ENCODE results near the gene MBD3L2B. TPM values are rescaled to one million over a fixed set of nuclear protein-coding genes. Genes with fewer than 3 reads are reported as not detected.
"Not testable (repeated sequence)": the region's sequence is repeated elsewhere in the genome, so short reads cannot be mapped to it uniquely, and the experiment has no call there.

The MBD3L2B gene
- total and polyA plus RNA-seq, 9 donors, result not detected

- not testable (repeated sequence) for H3K36me3 ChIP-seq (ENCODE audit: control insufficient read depth, insufficient read depth, low read length); H3K27ac ChIP-seq (ENCODE audit: low read length); H3K4me3 ChIP-seq (ENCODE audit: low read length); H3K4me1 ChIP-seq (ENCODE audit: control insufficient read depth, insufficient read depth, low read length); DNase-seq; H3K27me3 ChIP-seq (ENCODE audit: control insufficient read depth, insufficient read depth, low read length); H3K9me3 ChIP-seq (replicated peaks; ENCODE audit: control insufficient read depth, low read depth, low read length)
- no CpG with 5 or more reads among the region's 16 CpGs for WGBS (ENCODE audit: insufficient coverage)
These were observed 35.1 kb upstream of the MBD3L2B start for GRCh38 chr19:7056371-7056770.

DNA sequence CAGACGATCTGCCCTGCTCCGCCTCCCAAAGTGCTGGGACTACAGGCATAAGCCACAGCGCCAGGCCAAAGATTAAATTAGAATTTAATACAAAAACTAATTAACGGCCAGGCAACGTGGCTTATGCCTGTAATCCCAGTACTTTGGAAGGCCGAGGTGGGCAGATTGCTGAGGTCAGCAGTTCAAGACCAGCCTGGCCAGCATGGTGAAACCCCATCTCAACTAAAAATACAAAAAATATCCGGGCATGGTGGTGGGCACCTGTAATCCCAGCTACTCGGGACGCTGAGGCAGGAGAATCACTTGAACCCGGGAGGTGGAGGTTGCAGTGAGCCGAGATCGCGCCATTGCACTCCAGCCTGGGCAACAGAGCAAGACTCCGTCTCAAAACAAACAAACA, 34.4 kb upstream of the MBD3L2B start:
- not testable (repeated sequence) for DNase-seq; H3K27me3 ChIP-seq (ENCODE audit: control insufficient read depth, insufficient read depth, low read length); H3K36me3 ChIP-seq (ENCODE audit: control insufficient read depth, insufficient read depth, low read length); H3K4me3 ChIP-seq (ENCODE audit: low read length); H3K9me3 ChIP-seq (replicated peaks; ENCODE audit: control insufficient read depth, low read depth, low read length); H3K27ac ChIP-seq (ENCODE audit: low read length); H3K4me1 ChIP-seq (ENCODE audit: control insufficient read depth, insufficient read depth, low read length)
- no CpG with 5 or more reads among the region's 14 CpGs for WGBS (ENCODE audit: insufficient coverage)

- not testable (repeated sequence) for H3K36me3 ChIP-seq (ENCODE audit: control insufficient read depth, insufficient read depth, low read length); H3K4me1 ChIP-seq (ENCODE audit: control insufficient read depth, insufficient read depth, low read length); H3K4me3 ChIP-seq (ENCODE audit: low read length); H3K9me3 ChIP-seq (replicated peaks; ENCODE audit: control insufficient read depth, low read depth, low read length); H3K27ac ChIP-seq (ENCODE audit: low read length); H3K27me3 ChIP-seq (ENCODE audit: control insufficient read depth, insufficient read depth, low read length); DNase-seq
- WGBS (ENCODE audit: insufficient coverage), result 100% methylated on average over 1 of the region's 14 CpGs
These were observed 33.6 kb upstream of the MBD3L2B start for GRCh38 chr19:7054635-7055368.

DNA sequence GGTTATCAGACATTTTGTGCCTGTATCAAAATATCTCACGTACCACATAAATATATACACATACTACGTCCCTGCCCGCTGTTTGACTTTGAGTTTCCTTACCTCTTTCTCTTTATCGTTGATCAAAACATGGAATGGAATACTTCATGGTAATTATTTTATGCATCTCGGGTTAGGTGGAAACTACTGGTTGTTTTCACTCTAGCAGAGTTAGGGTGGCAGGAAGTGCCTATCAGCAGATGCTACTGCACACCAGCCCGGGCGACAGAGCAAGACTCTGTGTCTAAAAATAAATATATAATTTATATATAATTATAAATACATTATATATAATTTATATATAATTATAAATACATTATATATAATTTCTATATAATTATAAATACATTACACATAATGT, 31.7 kb upstream of the MBD3L2B start:
- not testable (repeated sequence) for DNase-seq; H3K4me1 ChIP-seq (ENCODE audit: control insufficient read depth, insufficient read depth, low read length); H3K27ac ChIP-seq (ENCODE audit: low read length); H3K4me3 ChIP-seq (ENCODE audit: low read length); H3K27me3 ChIP-seq (ENCODE audit: control insufficient read depth, insufficient read depth, low read length); H3K36me3 ChIP-seq (ENCODE audit: control insufficient read depth, insufficient read depth, low read length); H3K9me3 ChIP-seq (replicated peaks; ENCODE audit: control insufficient read depth, low read depth, low read length)
- WGBS (ENCODE audit: insufficient coverage), result no CpG with 5 or more reads among the region's 7 CpGs

GRCh38 chr19:7051421-7051820, 30.2 kb upstream of the MBD3L2B start:
- not testable (repeated sequence) for H3K9me3 ChIP-seq (replicated peaks; ENCODE audit: control insufficient read depth, low read depth, low read length); H3K27me3 ChIP-seq (ENCODE audit: control insufficient read depth, insufficient read depth, low read length); H3K27ac ChIP-seq (ENCODE audit: low read length); H3K4me1 ChIP-seq (ENCODE audit: control insufficient read depth, insufficient read depth, low read length); H3K4me3 ChIP-seq (ENCODE audit: low read length); DNase-seq; H3K36me3 ChIP-seq (ENCODE audit: control insufficient read depth, insufficient read depth, low read length)
- WGBS (ENCODE audit: insufficient coverage), result no CpG with 5 or more reads among the region's 5 CpGs

- H3K4me1 ChIP-seq (ENCODE audit: control insufficient read depth, insufficient read depth, low read length); H3K36me3 ChIP-seq (ENCODE audit: control insufficient read depth, insufficient read depth, low read length); H3K27me3 ChIP-seq (ENCODE audit: control insufficient read depth, insufficient read depth, low read length); H3K4me3 ChIP-seq (ENCODE audit: low read length); H3K27ac ChIP-seq (ENCODE audit: low read length); DNase-seq; H3K9me3 ChIP-seq (replicated peaks; ENCODE audit: control insufficient read depth, low read depth, low read length): not testable (repeated sequence)
- WGBS (ENCODE audit: insufficient coverage), result no CpG with 5 or more reads among the region's 7 CpGs
These were observed 27.8 kb upstream of the MBD3L2B start, which contains the start of gene MBD3L2 for GRCh38 chr19:7049021-7049420. MBD3L2 (plus strand) TSS chr19:7049321; CDS start chr19:7049374, 53 bp downstream.

GRCh38 chr19:7041563-7041962, 20.3 kb upstream of the MBD3L2B start:
- not testable (repeated sequence) for H3K27me3 ChIP-seq (ENCODE audit: control insufficient read depth, insufficient read depth, low read length); H3K36me3 ChIP-seq (ENCODE audit: control insufficient read depth, insufficient read depth, low read length); H3K9me3 ChIP-seq (replicated peaks; ENCODE audit: control insufficient read depth, low read depth, low read length); H3K4me1 ChIP-seq (ENCODE audit: control insufficient read depth, insufficient read depth, low read length); DNase-seq; H3K4me3 ChIP-seq (ENCODE audit: low read length); H3K27ac ChIP-seq (ENCODE audit: low read length)
- no CpG with 5 or more reads among the region's 2 CpGs for WGBS (ENCODE audit: insufficient coverage)

DNA sequence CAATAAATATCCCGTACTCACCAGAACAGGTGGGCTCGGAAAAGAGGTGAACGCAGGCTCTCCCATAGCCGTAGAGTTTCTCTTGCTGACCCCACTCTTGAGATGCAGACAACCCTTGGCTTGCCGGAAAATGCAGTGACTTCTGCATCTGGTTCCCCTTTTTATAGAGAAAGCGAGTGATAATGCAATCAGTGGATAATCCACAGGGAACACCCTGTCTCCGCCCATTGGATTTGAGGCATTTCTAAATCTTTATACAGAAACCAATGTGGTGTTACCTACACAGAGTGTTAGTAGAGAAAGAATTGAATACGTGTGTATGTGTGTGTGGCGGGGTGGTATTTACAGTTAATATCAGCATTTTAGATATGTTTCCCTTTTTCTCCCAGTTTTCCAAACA, 18.8 kb upstream of the MBD3L2B start, which contains the start of gene MBD3L4:
Gene MBD3L4, minus strand, starts transcription at position 101 of the 400 bp plus-strand sequence. Its CDS starts 35 bp downstream, at position 66.
- H3K4me1 ChIP-seq (ENCODE audit: control insufficient read depth, insufficient read depth, low read length); H3K36me3 ChIP-seq (ENCODE audit: control insufficient read depth, insufficient read depth, low read length); H3K4me3 ChIP-seq (ENCODE audit: low read length); H3K27ac ChIP-seq (ENCODE audit: low read length); H3K9me3 ChIP-seq (replicated peaks; ENCODE audit: control insufficient read depth, low read depth, low read length); H3K27me3 ChIP-seq (ENCODE audit: control insufficient read depth, insufficient read depth, low read length); DNase-seq: not testable (repeated sequence)
- WGBS (ENCODE audit: insufficient coverage), result no CpG with 5 or more reads among the region's 9 CpGs

DNA sequence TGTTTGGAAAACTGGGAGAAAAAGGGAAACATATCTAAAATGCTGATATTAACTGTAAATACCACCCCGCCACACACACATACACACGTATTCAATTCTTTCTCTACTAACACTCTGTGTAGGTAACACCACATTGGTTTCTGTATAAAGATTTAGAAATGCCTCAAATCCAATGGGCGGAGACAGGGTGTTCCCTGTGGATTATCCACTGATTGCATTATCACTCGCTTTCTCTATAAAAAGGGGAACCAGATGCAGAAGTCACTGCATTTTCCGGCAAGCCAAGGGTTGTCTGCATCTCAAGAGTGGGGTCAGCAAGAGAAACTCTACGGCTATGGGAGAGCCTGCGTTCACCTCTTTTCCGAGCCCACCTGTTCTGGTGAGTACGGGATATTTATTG, 9.0 kb upstream of the MBD3L2B start, which contains the start of gene MBD3L5:
Gene MBD3L5, plus strand, starts transcription at position 301 of the 400 bp plus-strand sequence. Its CDS starts 34 bp downstream, at position 335.
- WGBS (ENCODE audit: insufficient coverage), result no CpG with 5 or more reads among the region's 9 CpGs
- not testable (repeated sequence) for H3K36me3 ChIP-seq (ENCODE audit: control insufficient read depth, insufficient read depth, low read length); H3K4me3 ChIP-seq (ENCODE audit: low read length); H3K27ac ChIP-seq (ENCODE audit: low read length); H3K27me3 ChIP-seq (ENCODE audit: control insufficient read depth, insufficient read depth, low read length); H3K9me3 ChIP-seq (replicated peaks; ENCODE audit: control insufficient read depth, low read depth, low read length); H3K4me1 ChIP-seq (ENCODE audit: control insufficient read depth, insufficient read depth, low read length); DNase-seq

DNA sequence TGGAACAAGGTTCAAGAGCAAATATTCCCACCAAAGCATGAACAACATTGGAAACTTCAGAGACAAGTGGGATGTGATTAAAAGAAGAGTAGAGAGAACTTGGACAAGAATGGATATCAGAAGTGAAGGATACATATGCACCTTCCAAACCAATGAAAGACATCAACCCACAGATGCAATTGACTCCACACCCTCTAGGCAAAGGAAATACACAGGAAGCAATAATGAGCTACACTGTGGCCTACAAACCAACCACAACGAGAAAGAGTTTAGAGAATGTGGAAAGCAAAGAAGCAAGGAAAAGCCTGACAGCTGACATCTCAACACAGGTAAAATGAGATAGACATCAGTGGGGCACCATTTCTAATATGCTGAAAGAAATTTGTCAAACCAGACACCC, 7.6 kb upstream of the MBD3L2B start:
- H3K36me3 ChIP-seq (ENCODE audit: control insufficient read depth, insufficient read depth, low read length); H3K4me3 ChIP-seq (ENCODE audit: low read length); DNase-seq; H3K4me1 ChIP-seq (ENCODE audit: control insufficient read depth, insufficient read depth, low read length); H3K9me3 ChIP-seq (replicated peaks; ENCODE audit: control insufficient read depth, low read depth, low read length); H3K27me3 ChIP-seq (ENCODE audit: control insufficient read depth, insufficient read depth, low read length); H3K27ac ChIP-seq (ENCODE audit: low read length): not testable (repeated sequence)
- WGBS (ENCODE audit: insufficient coverage), result no CpG with 5 or more reads among the region's 1 CpG

- H3K4me3 ChIP-seq (ENCODE audit: low read length), result no peak overlapping the region
- no peak for DNase-seq
- no peaks in the 10 kb centered on the region for H3K9me3 ChIP-seq (replicated peaks; ENCODE audit: control insufficient read depth, low read depth, low read length)
- WGBS (ENCODE audit: insufficient coverage), result 60% methylated on average over 1 of the region's 6 CpGs
- no peak overlapping the region for H3K27ac ChIP-seq (ENCODE audit: low read length)
- H3K4me1 ChIP-seq (ENCODE audit: control insufficient read depth, insufficient read depth, low read length), result no peaks in the 10 kb centered on the region
- H3K36me3 ChIP-seq (ENCODE audit: control insufficient read depth, insufficient read depth, low read length), result no peaks in the 10 kb centered on the region
- no peaks in the 10 kb centered on the region for H3K27me3 ChIP-seq (ENCODE audit: control insufficient read depth, insufficient read depth, low read length)
These were observed 2.4 kb downstream of the MBD3L2B start for GRCh38 chr19:7018828-7019227.
